A673 (cell line): Measurements from ENCODE around the gene RBFOX2. TPM values are rescaled to one million over a fixed set of nuclear protein-coding genes. Genes with fewer than 3 reads are reported as not detected.
A peak's percentile ranks its signal among the peaks of the same experiment; 100 is the strongest.

Experiments used
- Bru-seq: library from RNA; stranded (reverse); fragments of 400-500 nt; gene quantifications from one replicate; lab custom pipeline; 2021; lab: Mats Ljungman, UMichigan
- BruChase-seq, 2 experiments: library from RNA; stranded (reverse); fragments of 400-500 nt; gene quantifications; one replicate each; lab custom pipeline; 2021; lab: Mats Ljungman, UMichigan
- BruUV-seq: library from RNA; stranded (reverse); fragments of 400-500 nt; replicated peaks from 2 replicates; lab custom pipeline; 2021; lab: Mats Ljungman, UMichigan
- CTCF ChIA-PET: fragments of 300-600 bp; sonication (Branson Sonifier 250); formaldehyde crosslinking; loops from one replicate; lab custom pipeline; 2022; ENCODE audit warnings: antibody characterized with exemption; lab: Charles Lee
- POLR2A ChIA-PET: fragments of 300-600 bp; sonication (Branson Sonifier 250); formaldehyde crosslinking; loops from one replicate; lab custom pipeline; 2022; ENCODE audit warnings: antibody characterized with exemption; ENCODE audit not compliant: low non-redundant PET; lab: Charles Lee
- DNase-seq: peaks from one replicate; pipeline ENCODE4 v3.0.0-alpha.2; 2015; ENCODE audit warnings: low spot score
- H3K27ac ChIP-seq: fragments of 200-600 bp; sonication (generic); 2 replicates; pipeline ENCODE4 v1.5.1; 2016; ENCODE audit warnings: mixed run types, low read depth, mild to moderate bottlenecking, mixed read lengths, antibody characterized with exemption, low read length; ENCODE audit not compliant: poor library complexity, severe bottlenecking
- H3K27me3 ChIP-seq: fragments of 200-600 bp; sonication (generic); replicated peaks from 2 replicates; pipeline ENCODE4 v1.6.1; 2017; ENCODE audit warnings: mixed run types, low read depth, mild to moderate bottlenecking, mixed read lengths, antibody characterized with exemption, low read length; ENCODE audit not compliant: insufficient read depth, poor library complexity
- H3K36me3 ChIP-seq: fragments of 200-600 bp; sonication (generic); 2 replicates; pipeline ENCODE4 v1.6.1; 2016; ENCODE audit warnings: mixed run types, mild to moderate bottlenecking, mixed read lengths, antibody characterized with exemption, low read length; ENCODE audit not compliant: insufficient read depth, poor library complexity, severe bottlenecking
- H3K4me1 ChIP-seq: fragments of 200-600 bp; sonication (generic); 2 replicates; pipeline ENCODE4 v1.6.1; 2017; ENCODE audit warnings: mixed run types, mild to moderate bottlenecking, mixed read lengths, antibody characterized with exemption, low read length; ENCODE audit not compliant: insufficient read depth, poor library complexity, severe bottlenecking
- H3K4me3 ChIP-seq: fragments of 200-600 bp; sonication (generic); 2 replicates; pipeline ENCODE4 v1.5.1; 2016; ENCODE audit warnings: low read depth, mixed run types, mild to moderate bottlenecking, mixed read lengths, low read length; ENCODE audit not compliant: poor library complexity, severe bottlenecking
- H3K9me3 ChIP-seq: fragments of 200-600 bp; sonication (generic); 2 replicates; pipeline ENCODE4 v1.6.1; 2016; ENCODE audit warnings: mixed run types, low read depth, mild to moderate bottlenecking, mixed read lengths, antibody characterized with exemption, low read length; ENCODE audit not compliant: poor library complexity, severe bottlenecking
- CTCF ChIP-seq: fragments of 300-800, 200-600 bp; sonication (generic); conservative IDR thresholded peaks from 2 replicates; pipeline ENCODE4 v1.5.1; 2017; ENCODE audit warnings: low read depth, mild to moderate bottlenecking, antibody characterized with exemption, low read length, moderate library complexity, mixed read lengths
- EZH2 ChIP-seq: fragments of 200-600 bp; sonication (generic); IDR thresholded peaks from 2 replicates; pipeline ENCODE4 v1.6.1; 2017; ENCODE audit warnings: borderline replicate concordance, low read depth, mild to moderate bottlenecking, mixed read lengths, antibody characterized with exemption, low read length; ENCODE audit not compliant: poor library complexity, severe bottlenecking
- intact Hi-C: fragments of 100-400 bp; cut with micrococcal nuclease; formaldehyde crosslinking; loops from one replicate; pipeline ENCODE4 v1.10.0; 2022; ENCODE audit not compliant: unreplicated experiment
- long read RNA-seq: library from polyadenylated mRNA; stranded (forward); transcript quantifications from one replicate; pipeline ENCODE4 v2.0.0, GENCODE V29; 2022
- total RNA-seq: library from RNA; stranded (reverse); gene quantifications from 2 replicates; pipeline ENCODE4 v1.2.3, GENCODE V29; 2021

The RBFOX2 gene, protein sequence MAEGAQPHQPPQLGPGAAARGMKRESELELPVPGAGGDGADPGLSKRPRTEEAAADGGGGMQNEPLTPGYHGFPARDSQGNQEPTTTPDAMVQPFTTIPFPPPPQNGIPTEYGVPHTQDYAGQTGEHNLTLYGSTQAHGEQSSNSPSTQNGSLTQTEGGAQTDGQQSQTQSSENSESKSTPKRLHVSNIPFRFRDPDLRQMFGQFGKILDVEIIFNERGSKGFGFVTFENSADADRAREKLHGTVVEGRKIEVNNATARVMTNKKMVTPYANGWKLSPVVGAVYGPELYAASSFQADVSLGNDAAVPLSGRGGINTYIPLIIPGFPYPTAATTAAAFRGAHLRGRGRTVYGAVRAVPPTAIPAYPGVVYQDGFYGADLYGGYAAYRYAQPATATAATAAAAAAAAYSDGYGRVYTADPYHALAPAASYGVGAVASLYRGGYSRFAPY
- 142 and 154 TPM in 2 replicates for total RNA-seq
- percentile 95 among the genes with signal in this experiment for Bru-seq, nascent RNA
- BruChase-seq, experiment 1, labeled RNA remaining after a 2-hour chase = percentile 93 among the genes with signal in this experiment
- percentile 93 among the genes with signal in this experiment for BruChase-seq, experiment 2, labeled RNA remaining after a 6-hour chase
- long read RNA-seq, transcript RBFOX2-210 (13 exons, 1,935 nt) = major isoform, 7 of 179 reads
- long read RNA-seq, transcript RBFOX2-209 (14 exons, 1,356 nt) = minor isoform, 5 of 179 reads
- long read RNA-seq, partial matches to known transcripts = 6 of 179 reads
- long read RNA-seq, other reads (novel, unspliced or antisense) = 156 of 179 reads

GRCh38 chr22:36028646-36029405 is at the start of gene RBFOX2:
Gene RBFOX2, minus strand, starts transcription at chr22:36028824. Its CDS starts 399 bp downstream, at chr22:36028425.
- peak within 1 kb of the TSS; percentile 84 for H3K27ac ChIP-seq

GRCh38 chr22:36077271-36077670 is 48.6 kb upstream of the RBFOX2 start:
- no peak overlapping the region for H3K27ac ChIP-seq
- no peaks in the 10 kb centered on the region for H3K4me1 ChIP-seq
- no peak for DNase-seq
- no TSS peak for BruUV-seq
- ChIA-PET POLR2A (no interaction called here), CTCF (no interaction called here)
- intact Hi-C loops = no loop called here
- TF ChIP-seq CTCF = no peak
- TF ChIP-seq EZH2 = no peak
- no peaks in the 10 kb centered on the region for H3K36me3 ChIP-seq
- no peaks in the 10 kb centered on the region for H3K27me3 ChIP-seq
- no peak overlapping the region for H3K4me3 ChIP-seq
- H3K9me3 ChIP-seq = no peaks in the 10 kb centered on the region

More at GRCh38 chr22:36028646-36029405, at the start of gene RBFOX2:
- no peak for TF ChIP-seq CTCF
- no peak for TF ChIP-seq EZH2
- ChIA-PET POLR2A (interaction anchor here (0.6 to 0.9 kb wide), 3 partner anchors 11 to 134 kb away, joined by 3 to 8 read pairs (median 5); no protein-coding TSS in a partner anchor), CTCF (interaction anchor here (0.6 to 1.8 kb wide), 3 partner anchors 37 to 153 kb away, joined by 3 to 13 read pairs (median 3); no protein-coding TSS in a partner anchor)
- peaks cover 21% of the 10 kb centered on the region for H3K4me1 ChIP-seq
- H3K4me3 ChIP-seq = peak within 1 kb of the TSS; percentile 89
- H3K9me3 ChIP-seq = no peaks in the 10 kb centered on the region
- DNase-seq = peak; percentile 97
- no peaks in the 10 kb centered on the region for H3K27me3 ChIP-seq
- H3K36me3 ChIP-seq = peaks cover 6% of the 10 kb centered on the region
- intact Hi-C loops = loop anchor here (5.0 kb wide), 2 partner anchors 57 to 107 kb away; no protein-coding TSS in a partner anchor
- no TSS peak for BruUV-seq

DNA sequence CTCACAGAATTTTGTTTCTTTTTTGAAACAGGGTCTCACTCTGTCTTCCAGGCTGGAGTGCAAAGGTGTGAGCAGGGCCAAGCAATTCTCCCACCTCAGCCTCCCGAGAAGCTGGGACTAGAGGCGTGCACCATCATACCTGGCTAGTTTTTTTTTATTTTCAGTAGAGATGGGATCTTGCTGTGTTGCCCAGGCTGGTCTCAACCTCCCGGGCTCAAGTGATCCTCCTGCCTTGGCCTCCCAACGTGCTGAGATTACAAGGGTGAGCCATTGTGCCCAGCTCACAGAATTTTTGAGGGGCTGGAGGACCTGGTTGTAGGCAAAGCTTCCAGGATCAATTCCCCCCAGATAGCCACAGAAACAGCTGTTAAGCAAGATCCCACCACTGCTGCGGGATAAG is 47.1 kb upstream of the RBFOX2 start:
- H3K27me3 ChIP-seq = no peaks in the 10 kb centered on the region
- ChIA-PET CTCF (interaction anchor here (0.6 to 0.7 kb wide), 2 partner anchors 10 to 211 kb away, joined by 4 to 5 read pairs; no protein-coding TSS in a partner anchor), POLR2A (no interaction called here)
- H3K9me3 ChIP-seq = no peaks in the 10 kb centered on the region
- intact Hi-C loops = no loop called here
- H3K36me3 ChIP-seq = no peaks in the 10 kb centered on the region
- no peak overlapping the region for H3K27ac ChIP-seq
- BruUV-seq = no TSS peak
- TF ChIP-seq EZH2 (no peak), CTCF (no peak)
- DNase-seq = no peak
- no peaks in the 10 kb centered on the region for H3K4me1 ChIP-seq
- H3K4me3 ChIP-seq = no peak overlapping the region
